Progenitor cell of endocrine pancreas (in vitro differentiated cells): ENCODE measurements around the gene GRHL3. TPM values are rescaled to one million over a fixed set of nuclear protein-coding genes. Genes with fewer than 3 reads are reported as not detected.

Experiments
- DNase-seq: peaks from one replicate; pipeline ENCODE4 v3.0.0; 2021; ENCODE audit warnings: low spot score; ENCODE audit not compliant: unreplicated experiment
- H3K27ac Mint-ChIP-seq: 2 replicates; pipeline ENCODE4 v1.8.0; 2021; ENCODE audit warnings: mild to moderate bottlenecking, moderate library complexity, mixed read lengths
- H3K27me3 Mint-ChIP-seq: 2 replicates; pipeline ENCODE4 v1.8.0; 2021; ENCODE audit warnings: mixed read lengths
- H3K36me3 Mint-ChIP-seq: 2 replicates; pipeline ENCODE4 v1.8.0; 2022; ENCODE audit warnings: mixed read lengths; ENCODE audit not compliant: insufficient read depth
- H3K4me1 Mint-ChIP-seq: 2 replicates; pipeline ENCODE4 v1.8.0; 2021; ENCODE audit warnings: low read depth, mixed read lengths
- H3K4me3 Mint-ChIP-seq: 2 replicates; pipeline ENCODE4 v1.8.0; 2021; ENCODE audit warnings: low read depth, mild to moderate bottlenecking, moderate library complexity, mixed read lengths
- H3K9me3 Mint-ChIP-seq: 2 replicates; pipeline ENCODE4 v1.8.0; 2021; ENCODE audit warnings: low read depth, mixed read lengths
- CTCF ChIP-seq: fragments of 200-600 bp; sonication (generic); IDR thresholded peaks from one replicate; pipeline ENCODE4 v1.5.0; 2021; ENCODE audit warnings: antibody characterized with exemption, mild to moderate bottlenecking; ENCODE audit not compliant: unreplicated experiment
- total RNA-seq: library from RNA; stranded (reverse); gene quantifications from 2 replicates; pipeline ENCODE4 v1.2.1, GENCODE V29; 2021

GRHL3 gene
- total RNA-seq, 1 donor from 2014 or later, result 4.9 TPM

- peaks cover 11% of the 10 kb centered on the region for H3K36me3 Mint-ChIP-seq
- H3K9me3 Mint-ChIP-seq, result no peaks in the 10 kb centered on the region
- H3K27ac Mint-ChIP-seq, result no peak overlapping the region
- DNase-seq, result no peak
- no peak overlapping the region for H3K4me3 Mint-ChIP-seq
- peaks cover 16% of the 10 kb centered on the region for H3K4me1 Mint-ChIP-seq
- no peaks in the 10 kb centered on the region for H3K27me3 Mint-ChIP-seq
- TF ChIP-seq CTCF, result no peak
Observed at GRCh38 chr1:24388331-24388885, 69.3 kb downstream of the GRHL3 start.

GRCh38 chr1:24389231-24389678, 70.1 kb downstream of the GRHL3 start:
- TF ChIP-seq CTCF, result no peak
- DNase-seq, result no peak
- Mint-ChIP-seq H3K9me3 (no peaks in the 10 kb centered on the region), H3K27ac (peak overlapping the region; percentile 84), H3K4me3 (no peak overlapping the region), H3K4me1 (peaks cover 16% of the 10 kb centered on the region), H3K36me3 (peaks cover 11% of the 10 kb centered on the region), H3K27me3 (no peaks in the 10 kb centered on the region)

GRCh38 chr1:24390924-24391782, 72.0 kb downstream of the GRHL3 start:
- peaks cover 16% of the 10 kb centered on the region for H3K4me1 Mint-ChIP-seq
- H3K36me3 Mint-ChIP-seq, result peaks cover 11% of the 10 kb centered on the region
- DNase-seq, result peak; percentile 56
- H3K27me3 Mint-ChIP-seq, result no peaks in the 10 kb centered on the region
- TF ChIP-seq CTCF, result peak; percentile 94
- no peak overlapping the region for H3K4me3 Mint-ChIP-seq
- H3K9me3 Mint-ChIP-seq, result no peaks in the 10 kb centered on the region
- peak overlapping the region; percentile 0 for H3K27ac Mint-ChIP-seq

GRCh38 chr1:24391882-24392603, 72.9 kb downstream of the GRHL3 start:
- Mint-ChIP-seq H3K27ac (no peak overlapping the region), H3K4me1 (peaks cover 16% of the 10 kb centered on the region)
- peak; percentile 78 for TF ChIP-seq CTCF

GRCh38 chr1:24392604-24392946, 73.4 kb downstream of the GRHL3 start:
- DNase-seq, result no peak
- H3K27ac Mint-ChIP-seq, result no peak overlapping the region

More at GRCh38 chr1:24391882-24392603, 72.9 kb downstream of the GRHL3 start:
- Mint-ChIP-seq H3K9me3 (no peaks in the 10 kb centered on the region), H3K4me3 (no peak overlapping the region), H3K27me3 (no peaks in the 10 kb centered on the region), H3K36me3 (peaks cover 4% of the 10 kb centered on the region)
- DNase-seq, result peak; percentile 56

More at GRCh38 chr1:24392604-24392946, 73.4 kb downstream of the GRHL3 start:
- no peak overlapping the region for H3K4me3 Mint-ChIP-seq
- no peaks in the 10 kb centered on the region for H3K9me3 Mint-ChIP-seq
- peaks cover 4% of the 10 kb centered on the region for H3K36me3 Mint-ChIP-seq
- no peak for TF ChIP-seq CTCF
- H3K27me3 Mint-ChIP-seq, result no peaks in the 10 kb centered on the region
- peaks cover 16% of the 10 kb centered on the region for H3K4me1 Mint-ChIP-seq
